Thoracic aorta endothelial cell (primary cell): ENCODE results near the gene HIGD2B. TPM values are rescaled to one million over a fixed set of nuclear protein-coding genes. Genes with fewer than 3 reads are reported as not detected.

Experiments
- small RNA-seq: library from RNA; depleted of rRNA; stranded (forward); fragments of <200 nt; gene quantifications from one replicate; pipeline ENCODE3, GENCODE V24; 2012
- total RNA-seq: library from RNA; depleted of rRNA; stranded (reverse); fragments of >200 nt; gene quantifications from 2 replicates; pipeline ENCODE4 v1.2.3, GENCODE V29; 2012

The HIGD2B gene
- total RNA-seq, result not detected in 2 replicates

DNA sequence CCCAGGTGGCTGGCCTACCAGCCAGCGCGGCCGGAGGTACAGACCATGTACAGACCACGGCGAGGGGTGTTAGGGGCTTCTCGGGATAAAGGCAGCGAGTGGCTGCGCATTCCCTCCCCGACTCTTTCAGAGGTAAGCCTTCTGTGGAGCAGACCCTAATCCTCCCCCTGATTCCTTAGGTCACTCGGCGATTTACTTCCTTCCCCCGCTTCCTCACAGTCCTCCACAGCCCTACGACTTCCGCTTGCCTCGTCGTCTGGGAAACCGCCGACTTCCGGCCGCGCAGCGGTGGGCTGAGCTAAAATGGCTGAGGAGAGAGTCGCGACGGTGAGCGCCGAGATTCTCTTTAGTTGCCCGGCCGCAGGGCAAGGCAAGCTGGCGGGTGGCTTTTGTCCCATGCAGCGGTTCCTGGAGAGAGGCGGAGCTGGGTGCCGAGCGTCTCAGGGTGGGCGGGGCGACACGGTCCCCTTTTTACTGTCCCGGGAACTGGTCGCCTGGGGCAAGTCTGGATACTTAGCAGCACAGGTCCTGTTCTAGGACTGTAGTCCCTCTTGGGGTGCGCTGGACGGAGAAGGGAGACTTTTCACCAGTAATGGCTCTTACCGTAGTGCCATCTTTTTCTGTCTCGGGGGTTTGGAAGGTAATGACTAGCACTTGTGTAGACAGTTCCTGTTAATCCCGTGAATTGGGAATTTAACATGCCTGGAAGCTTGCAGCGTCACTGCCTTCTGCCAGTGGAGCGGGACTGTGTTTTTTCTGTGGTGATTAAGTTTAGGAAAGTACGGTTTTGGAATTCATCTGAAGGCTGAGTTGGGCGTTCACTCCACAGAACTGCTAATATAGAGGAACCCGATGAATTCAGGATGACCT lies at the start of gene HIGD2B, which contains the start of gene BBS4:
Gene HIGD2B, minus strand, starts transcription at position 258 of the 870 bp plus-strand sequence. CDS start 9,808 bp downstream, outside the sequence.
Gene BBS4, plus strand, starts transcription at position 283 of the 870 bp plus-strand sequence. Its CDS starts 21 bp downstream, at position 304.

GRCh38 chr15:72654397-72654796 lies 31.6 kb downstream of the HIGD2B start, which contains the start of gene GOLGA6B:
Gene GOLGA6B (plus strand): TSS chr15:72654697. CDS start chr15:72654738, 41 bp downstream.

Small RNAs within 50 kb of the gene (small RNA-seq; reads per million reads assigned to genes)
- not detected for gene RN7SL853P

Other genes starting within 250 kb of the HIGD2B start
- gene ARIH1, start 211.9 kb downstream of the HIGD2B start, total RNA-seq, result 59.6 and 63.4 TPM in 2 replicates
- gene GOLGA6B, start 31.5 kb downstream of the HIGD2B start, total RNA-seq, result not detected in 2 replicates
- 8.9 and 10.8 TPM in 2 replicates for gene BBS4, start within 50 bp of the HIGD2B start, total RNA-seq
- gene ADPGK, start 97.6 kb upstream of the HIGD2B start, total RNA-seq, result 56.1 and 66.0 TPM in 2 replicates